HCT116 (cell line): ENCODE data around the gene UNC45A. TPM values are rescaled to one million over a fixed set of nuclear protein-coding genes. Genes with fewer than 3 reads are reported as not detected.
A peak's percentile ranks its signal among the peaks of the same experiment; 100 is the strongest.

ENCODE experiments used
- ATAC-seq: fragments of 200-7000 bp; cut with Tn5 transposase; 2 replicates; pipeline ENCODE4 v1.9.1; 2020; ENCODE audit warnings: mild to moderate bottlenecking, moderate library complexity
- BruUV-seq: library from RNA; stranded (reverse); fragments of 400-500 nt; replicated peaks from 2 replicates; lab custom pipeline; 2021; lab: Mats Ljungman, UMichigan
- CTCF ChIA-PET: fragments of 300-600 bp; sonication (Branson Sonifier 250); formaldehyde crosslinking; loops from one replicate; lab custom pipeline; 2021; ENCODE audit warnings: antibody characterized with exemption; lab: Charles Lee
- POLR2A ChIA-PET: fragments of 300-600, 350-600 bp; sonication (Branson Sonifier 250); formaldehyde crosslinking; loops from one replicate; lab custom pipeline; 2021; ENCODE audit warnings: antibody characterized with exemption; lab: Charles Lee
- RAD21 ChIA-PET, 2 experiments: fragments of 300-600 bp; sonication (Branson Sonifier 250); formaldehyde crosslinking; loops; one replicate each; lab custom pipeline; 2023; ENCODE audit warnings: low total read pairs in 2 of 2; ENCODE audit not compliant: uncharacterized antibody in 2 of 2, unreplicated experiment in 2 of 2, low non-redundant PET in 1 of 2; lab: Charles Lee
- DNase-seq: peaks from one replicate; pipeline ENCODE4 v3.0.0-alpha.2; 2010; ENCODE audit warnings: low read depth, low spot score
- H2AFZ ChIP-seq: fragments of 200-600 bp; shearing (Covaris generic), sonication (generic); 2 replicates; pipeline ENCODE4 v1.6.1; 2017; ENCODE audit warnings: low read depth, mixed run types, mixed read lengths, antibody characterized with exemption, low read length; ENCODE audit not compliant: poor library complexity, severe bottlenecking
- H3K27ac ChIP-seq: 2 replicates; pipeline ENCODE4 v1.5.1; 2012; ENCODE audit warnings: low read depth, low read length
- H3K27me3 ChIP-seq: fragments of 200-600 bp; sonication (generic); 2 replicates; pipeline ENCODE4 v1.6.1; 2016; ENCODE audit warnings: mixed run types, low read length, mixed read lengths; ENCODE audit not compliant: insufficient read depth
- H3K36me3 ChIP-seq, 2 experiments: fragments of 200-500 bp in 1 of 2; fragments of 200-600 bp in 1 of 2; sonication (Bioruptor generic) in 1 of 2; sonication (generic) in 1 of 2; 2 replicates each; pipeline versions ENCODE4 v1.5.1 to v1.6.1; 2014 to 2016; ENCODE audit warnings: low read length in 2 of 2, inconsistent platforms in 1 of 2, mixed read lengths in 1 of 2, mixed run types in 1 of 2; ENCODE audit not compliant: insufficient read depth in 2 of 2, control insufficient read depth in 1 of 2
- H3K4me1 ChIP-seq, 2 experiments: fragments of 200-600 bp in 1 of 2; sonication (generic) in 1 of 2; 2 replicates each; pipeline versions ENCODE4 v1.5.1 to v1.6.1; 2012 to 2017; ENCODE audit warnings: low read length in 2 of 2, inconsistent platforms in 1 of 2, mild to moderate bottlenecking in 1 of 2, mixed read lengths in 1 of 2, mixed run types in 1 of 2, moderate library complexity in 1 of 2; ENCODE audit not compliant: insufficient read depth in 2 of 2, control insufficient read depth in 1 of 2
- H3K4me2 ChIP-seq: fragments of 200-600 bp; sonication (generic); 2 replicates; pipeline ENCODE4 v1.6.1; 2017; ENCODE audit warnings: mixed run types, low read length, mixed read lengths
- H3K4me3 ChIP-seq, 2 experiments: fragments of 200-600 bp in 1 of 2; sonication (generic) in 1 of 2; replicated peaks in 1 of 2; 2 replicates each; pipeline ENCODE4 v1.5.1; 2011 to 2016; ENCODE audit warnings: low read length in 2 of 2, control low read depth in 1 of 2, low read depth in 1 of 2, mild to moderate bottlenecking in 1 of 2, mixed read lengths in 1 of 2, mixed run types in 1 of 2
- H3K79me2 ChIP-seq: fragments of 200-600 bp; sonication (generic); 2 replicates; pipeline ENCODE4 v1.6.1; 2017; ENCODE audit warnings: mild to moderate bottlenecking, mixed run types, low read length, moderate library complexity, mixed read lengths; ENCODE audit not compliant: insufficient read depth
- H3K9ac ChIP-seq: fragments of 200-600 bp; sonication (generic); 2 replicates; pipeline ENCODE4 v1.6.1; 2016; ENCODE audit warnings: low read length, mixed read lengths
- H3K9me2 ChIP-seq: fragments of 200-600 bp; sonication (generic), shearing (Covaris generic); 2 replicates; pipeline ENCODE4 v1.6.1; 2017; ENCODE audit warnings: mixed run types, mild to moderate bottlenecking, moderate library complexity; ENCODE audit not compliant: insufficient read depth
- H3K9me3 ChIP-seq, 2 experiments: fragments of 200-500 bp in 1 of 2; fragments of 200-600 bp in 1 of 2; sonication (Bioruptor generic) in 1 of 2; sonication (generic) in 1 of 2; 2 replicates each; pipeline ENCODE4 v1.6.1; 2014 to 2017; ENCODE audit warnings: low read length in 2 of 2, mixed read lengths in 2 of 2, inconsistent platforms in 1 of 2, low read depth in 1 of 2, mild to moderate bottlenecking in 1 of 2, mixed run types in 1 of 2, moderate library complexity in 1 of 2; ENCODE audit not compliant: control insufficient read depth in 1 of 2, insufficient read depth in 1 of 2
- H4K20me1 ChIP-seq: fragments of 200-600 bp; sonication (generic), shearing (Covaris generic); 2 replicates; pipeline ENCODE4 v1.6.1; 2017; ENCODE audit warnings: mixed run types, mild to moderate bottlenecking, moderate library complexity; ENCODE audit not compliant: insufficient read depth
- ATF3 ChIP-seq: IDR thresholded peaks from 2 replicates; pipeline ENCODE4 v1.6.1; 2012
- CEBPB ChIP-seq: IDR thresholded peaks from 2 replicates; pipeline ENCODE4 v1.6.1; 2012; ENCODE audit warnings: low read depth
- EGR1 ChIP-seq: IDR thresholded peaks from 2 replicates; pipeline ENCODE4 v1.6.1; 2012; ENCODE audit warnings: low read depth
- JUND ChIP-seq: IDR thresholded peaks from 2 replicates; pipeline ENCODE4 v1.6.1; 2012
- POLR2A ChIP-seq: IDR thresholded peaks from 2 replicates; pipeline ENCODE4 v1.7.0; 2011; ENCODE audit warnings: borderline replicate concordance; ENCODE audit not compliant: insufficient read depth, insufficient read length; ENCODE audit errors: extremely low read depth
- POLR2AphosphoS5 ChIP-seq: IDR thresholded peaks from 2 replicates; pipeline ENCODE4 v1.6.1; 2011; ENCODE audit warnings: mild to moderate bottlenecking, low read depth, low read length, moderate library complexity
- RAD21 ChIP-seq: IDR thresholded peaks from 2 replicates; pipeline ENCODE4 v1.6.1; 2012; ENCODE audit warnings: low read depth, mild to moderate bottlenecking
- SIN3A ChIP-seq: IDR thresholded peaks from 2 replicates; pipeline ENCODE4 v1.6.1; 2012; ENCODE audit warnings: low read depth
- SP1 ChIP-seq: IDR thresholded peaks from 2 replicates; pipeline ENCODE4 v1.6.1; 2012; ENCODE audit warnings: low read depth
- SRF ChIP-seq: IDR thresholded peaks from 2 replicates; pipeline ENCODE4 v1.6.1; 2012; ENCODE audit warnings: low read depth
- intact Hi-C: fragments of 100-400 bp; cut with micrococcal nuclease; formaldehyde crosslinking; loops from 2 replicates; pipeline ENCODE4 v1.10.0; 2022
- total RNA-seq: library from RNA; stranded (reverse); gene quantifications from one replicate; pipeline ENCODE4 v1.2.1, GENCODE V29; 2021; ENCODE audit not compliant: unreplicated experiment
- TF ChIP-seq, protein P1 (sequence below), 3 experiments: fragments of 200-600 bp in 1 of 3; sonication (generic) in 1 of 3; IDR thresholded peaks in 2 of 3; conservative IDR thresholded peaks in 1 of 3; 2 replicates each; pipeline ENCODE4 v1.5.1; 2012 to 2017; ENCODE audit warnings: low read depth in 2 of 3, low read length in 2 of 3, antibody characterized with exemption in 1 of 3, borderline replicate concordance in 1 of 3, control low read depth in 1 of 3, mild to moderate bottlenecking in 1 of 3, mixed read lengths in 1 of 3, mixed run types in 1 of 3, moderate library complexity in 1 of 3; ENCODE audit not compliant: insufficient read depth in 1 of 3
- TF ChIP-seq, protein P2 (sequence below): IDR thresholded peaks from 2 replicates; pipeline ENCODE4 v1.6.1; 2012; ENCODE audit warnings: low read depth

Gene UNC45A
- total RNA-seq, 1 experiment from 2014 or later: 95.4 TPM

GRCh38 chr15:90892498-90893174 is 42.4 kb upstream of the UNC45A start:
- peak; percentile 10 for ATAC-seq
- H2AFZ ChIP-seq: peak overlapping the region; percentile 71
- peaks cover 0 to 15% of the 10 kb centered on the region in 2 experiments; a peak in 2 of 4 replicates for H3K4me1 ChIP-seq
- H3K9ac ChIP-seq: peak overlapping the region; percentile 55; the same call in 1 of the 2 replicates
- no peak for TF ChIP-seq JUND
- TF ChIP-seq, protein P1, sequence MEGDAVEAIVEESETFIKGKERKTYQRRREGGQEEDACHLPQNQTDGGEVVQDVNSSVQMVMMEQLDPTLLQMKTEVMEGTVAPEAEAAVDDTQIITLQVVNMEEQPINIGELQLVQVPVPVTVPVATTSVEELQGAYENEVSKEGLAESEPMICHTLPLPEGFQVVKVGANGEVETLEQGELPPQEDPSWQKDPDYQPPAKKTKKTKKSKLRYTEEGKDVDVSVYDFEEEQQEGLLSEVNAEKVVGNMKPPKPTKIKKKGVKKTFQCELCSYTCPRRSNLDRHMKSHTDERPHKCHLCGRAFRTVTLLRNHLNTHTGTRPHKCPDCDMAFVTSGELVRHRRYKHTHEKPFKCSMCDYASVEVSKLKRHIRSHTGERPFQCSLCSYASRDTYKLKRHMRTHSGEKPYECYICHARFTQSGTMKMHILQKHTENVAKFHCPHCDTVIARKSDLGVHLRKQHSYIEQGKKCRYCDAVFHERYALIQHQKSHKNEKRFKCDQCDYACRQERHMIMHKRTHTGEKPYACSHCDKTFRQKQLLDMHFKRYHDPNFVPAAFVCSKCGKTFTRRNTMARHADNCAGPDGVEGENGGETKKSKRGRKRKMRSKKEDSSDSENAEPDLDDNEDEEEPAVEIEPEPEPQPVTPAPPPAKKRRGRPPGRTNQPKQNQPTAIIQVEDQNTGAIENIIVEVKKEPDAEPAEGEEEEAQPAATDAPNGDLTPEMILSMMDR (IDR thresholded peaks at IDR 0.05 in 2 of 3, conservative IDR thresholded peaks at IDR 0.05 in 1 of 3; ENCODE audit: borderline replicate concordance in 1 of 3, insufficient read depth in 1 of 3, low read depth in 2 of 3, low read length in 2 of 3): no peak
- TF ChIP-seq CEBPB: no peak
- no peak for TF ChIP-seq RAD21
- no peak for TF ChIP-seq SIN3A
- no peak for TF ChIP-seq SP1
- TF ChIP-seq, protein P2, sequence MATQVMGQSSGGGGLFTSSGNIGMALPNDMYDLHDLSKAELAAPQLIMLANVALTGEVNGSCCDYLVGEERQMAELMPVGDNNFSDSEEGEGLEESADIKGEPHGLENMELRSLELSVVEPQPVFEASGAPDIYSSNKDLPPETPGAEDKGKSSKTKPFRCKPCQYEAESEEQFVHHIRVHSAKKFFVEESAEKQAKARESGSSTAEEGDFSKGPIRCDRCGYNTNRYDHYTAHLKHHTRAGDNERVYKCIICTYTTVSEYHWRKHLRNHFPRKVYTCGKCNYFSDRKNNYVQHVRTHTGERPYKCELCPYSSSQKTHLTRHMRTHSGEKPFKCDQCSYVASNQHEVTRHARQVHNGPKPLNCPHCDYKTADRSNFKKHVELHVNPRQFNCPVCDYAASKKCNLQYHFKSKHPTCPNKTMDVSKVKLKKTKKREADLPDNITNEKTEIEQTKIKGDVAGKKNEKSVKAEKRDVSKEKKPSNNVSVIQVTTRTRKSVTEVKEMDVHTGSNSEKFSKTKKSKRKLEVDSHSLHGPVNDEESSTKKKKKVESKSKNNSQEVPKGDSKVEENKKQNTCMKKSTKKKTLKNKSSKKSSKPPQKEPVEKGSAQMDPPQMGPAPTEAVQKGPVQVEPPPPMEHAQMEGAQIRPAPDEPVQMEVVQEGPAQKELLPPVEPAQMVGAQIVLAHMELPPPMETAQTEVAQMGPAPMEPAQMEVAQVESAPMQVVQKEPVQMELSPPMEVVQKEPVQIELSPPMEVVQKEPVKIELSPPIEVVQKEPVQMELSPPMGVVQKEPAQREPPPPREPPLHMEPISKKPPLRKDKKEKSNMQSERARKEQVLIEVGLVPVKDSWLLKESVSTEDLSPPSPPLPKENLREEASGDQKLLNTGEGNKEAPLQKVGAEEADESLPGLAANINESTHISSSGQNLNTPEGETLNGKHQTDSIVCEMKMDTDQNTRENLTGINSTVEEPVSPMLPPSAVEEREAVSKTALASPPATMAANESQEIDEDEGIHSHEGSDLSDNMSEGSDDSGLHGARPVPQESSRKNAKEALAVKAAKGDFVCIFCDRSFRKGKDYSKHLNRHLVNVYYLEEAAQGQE: no peak
- TF ChIP-seq POLR2A: no peak
- TF ChIP-seq EGR1: no peak
- TF ChIP-seq SRF: no peak
- TF ChIP-seq POLR2AphosphoS5: no peak
- TF ChIP-seq ATF3: no peak
- TF ChIP-seq, all 23 proteins: peak for 0
- Histone ChIP-seq H3K27me3 (no peaks in the 10 kb centered on the region), H3K9me3 (no peaks in the 10 kb centered on the region), H4K20me1 (no peaks in the 10 kb centered on the region), H3K9me2 (no peaks in the 10 kb centered on the region), H3K36me3 (no peaks in the 10 kb centered on the region), H3K79me2 (no peaks in the 10 kb centered on the region), H3K27ac (no peak overlapping the region; the same call in 1 of the 2 replicates), H3K4me2 (peak overlapping the region; percentile 85), H3K4me3 (peak overlapping the region; percentile 68 to 79)
- BruUV-seq: no TSS peak
- RAD21 ChIA-PET: interaction anchor here (0.7 to 0.8 kb wide), 2 partner anchors 42 to 379 kb away, joined by 3 to 4 read pairs; partner anchors contain the start of gene UNC45A (in 1 of the 2)
- DNase-seq: no peak
- POLR2A ChIA-PET: interaction anchor here (0.7 to 1.2 kb wide), 4 partner anchors 10 to 42 kb away, joined by 3 read pairs; partner anchors contain the start of genes FURIN, MAN2A2 and UNC45A
- CTCF ChIA-PET: interaction anchor here (0.8 to 1.8 kb wide), 19 partner anchors 10 to 599 kb away, joined by 3 to 20 read pairs (median 4); partner anchors contain the start of genes FURIN, HDDC3, MAN2A2 and RCCD1
- intact Hi-C loops: no loop called here
